ENCODE measurements around the gene SLC25A28. TPM values are rescaled to one million over a fixed set of nuclear protein-coding genes. Genes with fewer than 3 reads are reported as not detected.
"Not testable (repeated sequence)": the region's sequence is repeated elsewhere in the genome, so short reads cannot be mapped to it uniquely, and the experiment has no call there.

The SLC25A28 gene
- total RNA-seq, 2 donors from 2014 or later = 15.3 to 22.1 TPM

DNA sequence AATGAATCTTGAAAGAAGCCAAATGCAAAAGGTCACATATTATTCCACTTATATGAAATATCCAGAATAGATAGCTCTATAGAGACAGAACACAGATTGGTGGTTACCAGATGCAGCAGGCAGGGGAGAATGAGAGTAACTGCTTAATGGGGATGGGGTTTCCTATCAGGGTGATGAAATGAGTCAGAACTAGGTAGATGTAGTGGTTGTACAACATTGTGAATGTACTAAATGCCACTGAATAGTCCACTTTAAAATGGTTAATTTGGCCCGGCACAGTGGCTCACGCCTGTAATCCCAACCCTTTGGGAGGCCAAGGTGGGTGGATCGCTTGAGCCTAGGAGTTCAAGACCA lies 9.4 kb upstream of the SLC25A28 start:
- Histone ChIP-seq H3K36me3 (replicated peaks in 1 of 2; ENCODE audit: insufficient read depth in 1 of 2, low read depth in 2 of 2) (no peaks in the 10 kb centered on the region), H3K9me3 (no peaks in the 10 kb centered on the region), H3K4me1 (no peaks in the 10 kb centered on the region), H3K4me3 (no peak overlapping the region), H3K27ac (no peak overlapping the region), H3K27me3 (no peaks in the 10 kb centered on the region)
- WGBS, 2 donors = 48 to 56% methylated on average over 3 of the region's 3 CpGs
- no peak for TF ChIP-seq POLR2A (IDR thresholded peaks at IDR 0.05)
- TF ChIP-seq, protein P1, sequence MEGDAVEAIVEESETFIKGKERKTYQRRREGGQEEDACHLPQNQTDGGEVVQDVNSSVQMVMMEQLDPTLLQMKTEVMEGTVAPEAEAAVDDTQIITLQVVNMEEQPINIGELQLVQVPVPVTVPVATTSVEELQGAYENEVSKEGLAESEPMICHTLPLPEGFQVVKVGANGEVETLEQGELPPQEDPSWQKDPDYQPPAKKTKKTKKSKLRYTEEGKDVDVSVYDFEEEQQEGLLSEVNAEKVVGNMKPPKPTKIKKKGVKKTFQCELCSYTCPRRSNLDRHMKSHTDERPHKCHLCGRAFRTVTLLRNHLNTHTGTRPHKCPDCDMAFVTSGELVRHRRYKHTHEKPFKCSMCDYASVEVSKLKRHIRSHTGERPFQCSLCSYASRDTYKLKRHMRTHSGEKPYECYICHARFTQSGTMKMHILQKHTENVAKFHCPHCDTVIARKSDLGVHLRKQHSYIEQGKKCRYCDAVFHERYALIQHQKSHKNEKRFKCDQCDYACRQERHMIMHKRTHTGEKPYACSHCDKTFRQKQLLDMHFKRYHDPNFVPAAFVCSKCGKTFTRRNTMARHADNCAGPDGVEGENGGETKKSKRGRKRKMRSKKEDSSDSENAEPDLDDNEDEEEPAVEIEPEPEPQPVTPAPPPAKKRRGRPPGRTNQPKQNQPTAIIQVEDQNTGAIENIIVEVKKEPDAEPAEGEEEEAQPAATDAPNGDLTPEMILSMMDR (IDR thresholded peaks at IDR 0.05) = no peak
- ATAC-seq (no peak), DNase-seq (no peak)
- intact Hi-C loops (cut with DNase I) = no loop called here

DNA sequence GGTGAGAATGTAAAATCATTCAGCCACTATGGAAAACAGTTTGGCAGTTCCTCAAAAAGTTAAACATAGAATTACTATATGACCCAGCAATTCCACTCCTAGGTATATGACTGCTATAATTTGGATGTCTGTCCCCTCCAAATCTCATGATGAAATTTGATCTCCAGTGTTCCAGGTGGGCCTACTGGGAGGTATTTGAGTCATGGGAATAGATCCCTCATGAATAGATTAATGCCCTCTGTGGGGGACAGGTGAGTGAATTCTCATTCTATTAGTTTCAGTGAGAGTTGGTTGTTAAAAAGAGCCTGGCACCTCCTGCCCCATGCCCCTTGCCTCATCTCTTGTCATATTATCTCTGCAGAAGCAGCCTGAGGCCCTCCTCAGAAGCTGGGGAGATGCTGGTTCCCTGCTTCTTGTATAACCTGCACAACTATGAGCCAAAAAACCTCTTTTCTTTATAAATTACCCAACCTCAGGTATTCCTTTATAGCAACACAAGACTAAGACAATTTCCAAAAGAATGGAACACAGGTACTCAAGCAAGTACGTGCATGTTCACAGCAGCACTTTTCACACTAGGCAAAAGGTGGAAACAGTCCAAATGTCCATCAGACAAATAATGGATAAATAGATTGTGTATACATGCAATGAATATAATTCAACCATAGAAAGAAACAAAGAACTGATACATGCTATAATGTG lies 8.8 kb upstream of the SLC25A28 start:
- Histone ChIP-seq H3K4me3 (no peak overlapping the region), H3K4me1 (no peaks in the 10 kb centered on the region), H3K27me3 (no peaks in the 10 kb centered on the region), H3K9me3 (no peaks in the 10 kb centered on the region), H3K36me3 (replicated peaks in 1 of 2; ENCODE audit: insufficient read depth in 1 of 2, low read depth in 2 of 2) (no peaks in the 10 kb centered on the region), H3K27ac (no peak overlapping the region)
- no peak for ATAC-seq
- no peak for DNase-seq
- TF ChIP-seq, protein P1 (IDR thresholded peaks at IDR 0.05) = no peak
- no peak for TF ChIP-seq POLR2A (IDR thresholded peaks at IDR 0.05)
- intact Hi-C loops (cut with DNase I) = no loop called here
- WGBS, 2 donors = 53 to 69% methylated on average over 1 of the region's 1 CpG

DNA sequence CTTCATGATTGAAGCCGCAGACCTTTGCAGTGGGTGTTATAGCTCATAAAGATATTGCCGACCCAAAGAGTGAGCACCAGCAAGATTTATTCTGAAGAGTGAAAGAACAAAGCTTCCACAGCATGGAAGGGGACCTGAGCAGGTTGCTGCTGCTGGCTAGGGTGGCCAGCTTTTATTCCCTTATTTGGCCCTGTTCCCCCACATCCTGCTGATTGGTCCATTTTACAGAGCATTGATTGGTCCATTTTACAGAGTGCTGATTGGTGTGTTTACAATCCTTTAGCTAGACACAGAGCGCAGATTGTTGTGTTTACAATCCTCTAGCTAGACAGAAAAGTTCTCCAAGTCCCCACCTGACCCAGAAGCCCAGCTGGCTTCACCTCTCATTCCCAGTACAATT lies 4.9 kb upstream of the SLC25A28 start:
- H3K9me3 ChIP-seq; H3K27me3 ChIP-seq; ATAC-seq; H3K4me1 ChIP-seq; H3K36me3 ChIP-seq (replicated peaks in 1 of 2; ENCODE audit: insufficient read depth in 1 of 2, low read depth in 2 of 2); H3K4me3 ChIP-seq; H3K27ac ChIP-seq; intact Hi-C loops (cut with DNase I); DNase-seq: not testable (repeated sequence)
- WGBS, 2 donors = 0 to 64% methylated on average over 1 to 3 of the region's 3 CpGs

DNA sequence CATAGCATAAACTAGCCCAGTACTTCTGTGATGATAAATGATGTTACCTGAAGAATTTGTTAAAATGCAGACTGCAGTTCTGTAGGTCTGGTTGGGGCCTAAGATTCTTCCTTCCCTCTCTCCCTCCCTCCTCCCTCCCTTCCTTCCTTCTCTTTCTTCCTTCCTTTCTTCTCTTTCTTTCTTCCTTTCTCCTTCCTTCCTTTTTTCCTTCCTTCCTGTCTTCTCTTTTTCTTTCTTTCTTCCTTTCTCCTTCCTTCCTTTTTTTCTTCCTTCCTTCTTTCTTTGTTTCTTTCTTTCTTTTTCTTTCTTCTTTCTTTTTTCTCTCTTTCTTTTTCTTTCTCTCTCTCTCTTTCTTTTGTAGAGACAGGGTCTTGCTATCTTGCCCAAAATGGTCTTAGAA lies 3.7 kb upstream of the SLC25A28 start:
- Histone ChIP-seq H3K36me3 (replicated peaks in 1 of 2; ENCODE audit: insufficient read depth in 1 of 2, low read depth in 2 of 2) (no peaks in the 10 kb centered on the region), H3K4me3 (no peak overlapping the region), H3K27ac (no peak overlapping the region), H3K4me1 (peaks cover 6% of the 10 kb centered on the region), H3K9me3 (no peaks in the 10 kb centered on the region), H3K27me3 (no peaks in the 10 kb centered on the region)
- TF ChIP-seq, protein P1 (IDR thresholded peaks at IDR 0.05) = no peak
- no peak for TF ChIP-seq POLR2A (IDR thresholded peaks at IDR 0.05)
- no peak for DNase-seq
- no peak for ATAC-seq
- intact Hi-C loops (cut with DNase I) = no loop called here

DNA sequence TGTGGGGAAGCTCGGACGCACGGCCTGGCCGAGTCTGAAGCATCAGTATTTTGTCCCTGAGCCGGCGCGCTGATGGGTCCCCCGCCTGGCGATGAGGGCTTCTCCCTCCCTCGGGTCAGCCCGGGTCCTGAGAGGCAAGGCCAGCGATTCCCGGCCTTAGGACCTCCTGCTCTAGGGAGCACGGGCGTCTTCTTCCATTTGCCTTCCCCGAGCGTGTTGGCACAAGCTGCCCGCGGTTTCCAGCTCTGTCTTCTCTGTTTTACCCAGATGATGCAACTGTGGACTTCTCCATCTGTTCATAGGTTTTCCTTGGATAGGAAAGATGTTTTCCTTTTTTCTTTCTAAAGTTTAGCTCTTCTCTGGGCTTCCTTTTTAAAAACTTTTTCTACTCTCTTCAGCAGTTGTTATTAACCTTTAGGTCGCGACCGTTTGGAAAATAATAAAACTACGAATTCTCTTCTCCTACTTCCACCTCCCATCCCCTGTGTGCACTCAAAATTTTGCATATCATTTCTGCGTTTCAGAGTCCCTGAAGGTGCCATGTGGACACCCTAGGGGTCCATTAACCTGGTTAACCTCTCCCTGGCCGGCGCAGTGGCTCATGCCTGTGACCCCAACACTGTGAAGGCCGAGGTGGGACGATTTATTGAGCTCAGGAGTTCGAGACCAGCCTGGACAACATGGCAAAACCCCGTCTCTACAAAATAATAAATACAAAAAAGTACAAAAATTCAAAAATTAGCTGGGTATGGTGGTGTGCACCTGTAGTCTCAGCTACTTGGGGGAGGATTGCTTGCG lies 1.4 kb upstream of the SLC25A28 start:
- DNase-seq (no peak), ATAC-seq (no peak)
- peak in 1 of 3 donors; percentile 49 for TF ChIP-seq POLR2A (IDR thresholded peaks at IDR 0.05)
- TF ChIP-seq, protein P1 (IDR thresholded peaks at IDR 0.05) = no peak
- intact Hi-C loops (cut with DNase I) = no loop called here
- WGBS, 2 donors = 14% methylated on average over 25 to 31 of the region's 31 CpGs
- Histone ChIP-seq H3K27me3 (no peaks in the 10 kb centered on the region), H3K4me3 (peak overlapping the region; percentile 24 to 52), H3K27ac (peak overlapping the region; percentile 88 to 99 (median 97)), H3K4me1 (peaks cover 28% of the 10 kb centered on the region), H3K36me3 (replicated peaks in 1 of 2; ENCODE audit: insufficient read depth in 1 of 2, low read depth in 2 of 2) (no peaks in the 10 kb centered on the region), H3K9me3 (no peaks in the 10 kb centered on the region)
